NCI-H2107 treated with DMSO at 0.1 percent for 48 hours (cell line): ENCODE data around the gene CCSER1.
"Not testable (repeated sequence)": the region's sequence is repeated elsewhere in the genome, so short reads cannot be mapped to it uniquely, and the experiment has no call there.

Experiments
- DNase-seq: peaks from one replicate; lab custom pipeline; 2025; ENCODE audit not compliant: unreplicated experiment; lab: John Stamatoyannopoulos, UW

CCSER1 gene

GRCh38 chr4:91319556-91320268, 1192.5 kb downstream of the CCSER1 start:
- DNase-seq, result no peak

GRCh38 chr4:91322961-91323360, 1195.8 kb downstream of the CCSER1 start:
- no peak for DNase-seq

- no peak for DNase-seq
Measured at GRCh38 chr4:91325495-91325894, 1198.3 kb downstream of the CCSER1 start.

GRCh38 chr4:91326167-91326566, 1199.0 kb downstream of the CCSER1 start:
- not testable (repeated sequence) for DNase-seq

GRCh38 chr4:91330555-91331137, 1203.5 kb downstream of the CCSER1 start:
- DNase-seq, result no peak

GRCh38 chr4:91340822-91341221, 1213.6 kb downstream of the CCSER1 start:
- no peak for DNase-seq

GRCh38 chr4:91345632-91346031, 1218.4 kb downstream of the CCSER1 start:
- DNase-seq, result no peak

- not testable (repeated sequence) for DNase-seq
Measured at GRCh38 chr4:91356496-91356895, 1229.3 kb downstream of the CCSER1 start.

GRCh38 chr4:91358016-91358415, 1230.8 kb downstream of the CCSER1 start:
- DNase-seq, result not testable (repeated sequence)

- DNase-seq, result not testable (repeated sequence)
Measured at GRCh38 chr4:91358621-91359020, 1231.4 kb downstream of the CCSER1 start.

GRCh38 chr4:91359041-91360031, 1232.1 kb downstream of the CCSER1 start:
- DNase-seq, result no peak

GRCh38 chr4:91362125-91362524, 1234.9 kb downstream of the CCSER1 start:
- DNase-seq, result no peak

- DNase-seq, result no peak
Measured at GRCh38 chr4:91366554-91366953, 1239.4 kb downstream of the CCSER1 start.

- DNase-seq, result no peak
Measured at GRCh38 chr4:91369116-91369515, 1241.9 kb downstream of the CCSER1 start.

- DNase-seq, result no peak
Measured at GRCh38 chr4:91373546-91373945, 1246.4 kb downstream of the CCSER1 start.

GRCh38 chr4:91405431-91405830, 1278.2 kb downstream of the CCSER1 start:
- DNase-seq, result not testable (repeated sequence)

GRCh38 chr4:91422011-91422410, 1294.8 kb downstream of the CCSER1 start:
- no peak for DNase-seq

GRCh38 chr4:91426725-91427124, 1299.5 kb downstream of the CCSER1 start:
- DNase-seq, result no peak

- DNase-seq, result no peak
Measured at GRCh38 chr4:91427171-91427570, 1300.0 kb downstream of the CCSER1 start.

- DNase-seq, result no peak
Measured at GRCh38 chr4:91434631-91435030, 1307.4 kb downstream of the CCSER1 start.

GRCh38 chr4:91436556-91436955, 1309.4 kb downstream of the CCSER1 start:
- no peak for DNase-seq

GRCh38 chr4:91447168-91447567, 1320.0 kb downstream of the CCSER1 start:
- no peak for DNase-seq
